ENCODE data around the gene ACADL. TPM values are rescaled to one million over a fixed set of nuclear protein-coding genes. Genes with fewer than 3 reads are reported as not detected.

The ACADL gene
- total RNA-seq, 4 donors from 2014 or later, result 4.2 to 17.3 (median 11.7) TPM

DNA sequence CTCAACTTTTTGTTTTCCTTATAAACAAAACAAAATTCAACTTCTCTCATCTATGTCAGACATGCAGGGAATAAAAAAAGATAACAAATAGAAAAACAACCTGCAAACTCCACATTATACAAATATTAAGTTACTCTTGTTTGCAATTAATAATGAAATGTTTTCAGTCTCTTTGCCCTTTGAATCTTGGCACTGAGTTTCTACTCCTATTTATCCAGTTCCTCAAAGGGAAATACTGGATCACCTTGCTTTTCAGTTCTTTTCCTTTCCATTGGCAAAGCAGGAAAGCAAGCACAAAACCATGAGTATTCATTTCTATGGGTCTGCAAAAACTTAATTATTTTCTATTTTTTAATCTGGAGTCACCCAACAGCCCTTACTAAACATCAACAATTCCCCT, 77.6 kb downstream of the ACADL start:
- DNase-seq (ENCODE audit: low spot score) (no peak), ATAC-seq (ENCODE audit: low FRiP score) (no peak)
- TF ChIP-seq, protein P1, sequence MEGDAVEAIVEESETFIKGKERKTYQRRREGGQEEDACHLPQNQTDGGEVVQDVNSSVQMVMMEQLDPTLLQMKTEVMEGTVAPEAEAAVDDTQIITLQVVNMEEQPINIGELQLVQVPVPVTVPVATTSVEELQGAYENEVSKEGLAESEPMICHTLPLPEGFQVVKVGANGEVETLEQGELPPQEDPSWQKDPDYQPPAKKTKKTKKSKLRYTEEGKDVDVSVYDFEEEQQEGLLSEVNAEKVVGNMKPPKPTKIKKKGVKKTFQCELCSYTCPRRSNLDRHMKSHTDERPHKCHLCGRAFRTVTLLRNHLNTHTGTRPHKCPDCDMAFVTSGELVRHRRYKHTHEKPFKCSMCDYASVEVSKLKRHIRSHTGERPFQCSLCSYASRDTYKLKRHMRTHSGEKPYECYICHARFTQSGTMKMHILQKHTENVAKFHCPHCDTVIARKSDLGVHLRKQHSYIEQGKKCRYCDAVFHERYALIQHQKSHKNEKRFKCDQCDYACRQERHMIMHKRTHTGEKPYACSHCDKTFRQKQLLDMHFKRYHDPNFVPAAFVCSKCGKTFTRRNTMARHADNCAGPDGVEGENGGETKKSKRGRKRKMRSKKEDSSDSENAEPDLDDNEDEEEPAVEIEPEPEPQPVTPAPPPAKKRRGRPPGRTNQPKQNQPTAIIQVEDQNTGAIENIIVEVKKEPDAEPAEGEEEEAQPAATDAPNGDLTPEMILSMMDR (IDR thresholded peaks at IDR 0.05), result no peak

Small RNA genes lying within 50 kb of the gene (small RNA-seq; reads per million reads assigned to genes)
- not detected for gene RF00019

Other genes starting within 250 kb of the ACADL start
- 10 to 100 TPM; 45.3 to 63.2 (median 50.4) TPM for gene RPE, start 222.8 kb downstream of the ACADL start, total RNA-seq
- 10 to 100 TPM; 12.5 to 48.5 (median 24.4) TPM for gene KANSL1L, start 54.0 kb downstream of the ACADL start, total RNA-seq
- not detected for gene MYL1, start 89.7 kb upstream of the ACADL start, total RNA-seq